Mammary epithelial cell (primary cell): Measurements from ENCODE around the gene RGS8.

Experiments
- EZH2 ChIP-seq: IDR thresholded peaks from 2 replicates; pipeline ENCODE4 v1.6.1; 2012; ENCODE audit warnings: low read length, inconsistent platforms, borderline replicate concordance
- TF ChIP-seq, protein P1 (sequence below), 2 donors: IDR thresholded peaks in 1 of 2; conservative IDR thresholded peaks in 1 of 2; 2 replicates each; pipeline ENCODE4 v1.5.1; 2011 to 2012; ENCODE audit warnings: inconsistent platforms in 2 of 2, low read length in 2 of 2, mild to moderate bottlenecking in 2 of 2, control low read depth in 1 of 2, low read depth in 1 of 2; ENCODE audit not compliant: insufficient read depth in 1 of 2; ENCODE audit errors: extremely low read depth in 1 of 2

DNA sequence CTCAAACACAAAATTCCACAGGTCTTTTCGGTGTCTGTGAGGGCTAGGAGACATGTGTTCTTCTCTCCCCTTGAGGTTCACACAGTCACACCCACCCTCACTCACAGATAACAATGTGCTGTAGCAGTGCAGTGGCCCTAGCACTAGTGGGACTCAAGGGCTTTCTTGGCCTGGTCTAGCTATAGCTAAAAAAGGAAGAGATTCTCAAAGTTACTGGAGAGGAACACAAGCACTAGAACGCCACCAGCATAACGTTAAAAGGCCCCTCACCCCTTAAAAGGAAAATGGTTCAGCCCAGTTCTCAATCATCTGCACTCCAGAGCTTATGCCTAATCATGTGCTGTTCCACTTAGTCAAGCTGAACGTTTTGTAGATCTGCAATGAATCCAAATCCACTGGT is 39.5 kb downstream of the RGS8 start:
- no peak for TF ChIP-seq EZH2
- TF ChIP-seq, protein P1, sequence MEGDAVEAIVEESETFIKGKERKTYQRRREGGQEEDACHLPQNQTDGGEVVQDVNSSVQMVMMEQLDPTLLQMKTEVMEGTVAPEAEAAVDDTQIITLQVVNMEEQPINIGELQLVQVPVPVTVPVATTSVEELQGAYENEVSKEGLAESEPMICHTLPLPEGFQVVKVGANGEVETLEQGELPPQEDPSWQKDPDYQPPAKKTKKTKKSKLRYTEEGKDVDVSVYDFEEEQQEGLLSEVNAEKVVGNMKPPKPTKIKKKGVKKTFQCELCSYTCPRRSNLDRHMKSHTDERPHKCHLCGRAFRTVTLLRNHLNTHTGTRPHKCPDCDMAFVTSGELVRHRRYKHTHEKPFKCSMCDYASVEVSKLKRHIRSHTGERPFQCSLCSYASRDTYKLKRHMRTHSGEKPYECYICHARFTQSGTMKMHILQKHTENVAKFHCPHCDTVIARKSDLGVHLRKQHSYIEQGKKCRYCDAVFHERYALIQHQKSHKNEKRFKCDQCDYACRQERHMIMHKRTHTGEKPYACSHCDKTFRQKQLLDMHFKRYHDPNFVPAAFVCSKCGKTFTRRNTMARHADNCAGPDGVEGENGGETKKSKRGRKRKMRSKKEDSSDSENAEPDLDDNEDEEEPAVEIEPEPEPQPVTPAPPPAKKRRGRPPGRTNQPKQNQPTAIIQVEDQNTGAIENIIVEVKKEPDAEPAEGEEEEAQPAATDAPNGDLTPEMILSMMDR (conservative IDR thresholded peaks at IDR 0.05 in 1 of 2, IDR thresholded peaks at IDR 0.05 in 1 of 2; ENCODE audit: extremely low read depth in 1 of 2, insufficient read depth in 1 of 2, low read depth in 1 of 2, low read length in 2 of 2) = no peak
